Brain microvascular endothelial cell (primary cell): ENCODE results near the gene SV2A.

ENCODE experiments used
- DNase-seq: peaks from one replicate; pipeline ENCODE4 v3.0.0-alpha.2; 2020
- H3K27ac ChIP-seq: fragments of 250-450 bp; sonication (Bioruptor Pico); 2 replicates; pipeline ENCODE4 v1.5.1; 2020; ENCODE audit warnings: mild to moderate bottlenecking, moderate library complexity
- H3K27me3 ChIP-seq: fragments of 250-450 bp; sonication (Bioruptor Pico); replicated peaks from 2 replicates; pipeline ENCODE4 v1.5.1; 2020; ENCODE audit warnings: mild to moderate bottlenecking
- H3K36me3 ChIP-seq: fragments of 250-450 bp; sonication (Bioruptor Pico); replicated peaks from 2 replicates; pipeline ENCODE4 v1.5.1; 2020; ENCODE audit warnings: mild to moderate bottlenecking
- H3K4me3 ChIP-seq: 2 replicates; pipeline ENCODE4 v1.5.1; 2011; ENCODE audit warnings: low read depth, mild to moderate bottlenecking, control low read depth, low read length, moderate library complexity
- in situ Hi-C: cut with HindIII; loops from 2 replicates; pipeline ENCODE4 v1.10.0; 2017; ENCODE audit warnings: low sequenced_read_pairs, low pct_ligation_motif_present
- TF ChIP-seq, protein P1 (sequence below): IDR thresholded peaks from 2 replicates; pipeline ENCODE4 v1.5.1; 2011; ENCODE audit warnings: low read depth, mild to moderate bottlenecking, moderate library complexity, low read length, control low read depth, inconsistent platforms; ENCODE audit errors: missing control alignments

The SV2A gene

DNA sequence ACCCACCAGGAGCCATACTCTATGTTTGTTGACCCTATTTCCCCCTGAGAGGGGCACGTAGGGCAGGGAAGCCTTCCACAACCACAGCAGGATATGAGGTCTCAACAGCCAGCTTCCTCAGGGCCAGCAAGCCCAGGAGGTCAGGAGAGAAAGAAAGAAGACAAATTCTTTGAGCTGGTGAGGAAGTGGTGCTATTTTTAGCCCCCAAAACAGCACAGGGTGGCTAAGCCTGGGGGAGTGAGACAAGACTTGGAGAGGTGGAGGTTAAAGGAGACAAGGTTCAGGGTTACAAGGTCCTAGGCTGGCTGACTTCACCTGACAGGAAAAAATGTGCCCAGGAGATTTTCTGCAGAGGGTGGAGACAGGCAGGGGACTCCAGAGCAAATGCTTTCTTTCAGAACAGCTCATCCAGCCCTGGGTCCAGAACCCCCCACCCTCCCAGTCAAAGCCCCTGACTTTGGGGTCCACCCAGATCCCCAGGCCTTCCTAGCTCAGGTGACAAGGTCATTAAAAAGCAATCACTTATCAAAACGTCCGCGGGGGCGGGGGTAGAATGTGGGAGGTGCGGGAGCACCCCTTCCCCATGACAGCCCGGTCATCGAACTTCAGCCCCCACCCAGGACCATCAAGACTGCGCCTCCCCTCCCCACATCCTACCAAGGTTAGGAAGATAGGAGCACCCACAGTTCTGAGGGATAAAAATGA lies 1.3 kb downstream of the SV2A start:
- in situ Hi-C loops, result no loop called here
- no peaks in the 10 kb centered on the region for H3K36me3 ChIP-seq
- TF ChIP-seq, protein P1, sequence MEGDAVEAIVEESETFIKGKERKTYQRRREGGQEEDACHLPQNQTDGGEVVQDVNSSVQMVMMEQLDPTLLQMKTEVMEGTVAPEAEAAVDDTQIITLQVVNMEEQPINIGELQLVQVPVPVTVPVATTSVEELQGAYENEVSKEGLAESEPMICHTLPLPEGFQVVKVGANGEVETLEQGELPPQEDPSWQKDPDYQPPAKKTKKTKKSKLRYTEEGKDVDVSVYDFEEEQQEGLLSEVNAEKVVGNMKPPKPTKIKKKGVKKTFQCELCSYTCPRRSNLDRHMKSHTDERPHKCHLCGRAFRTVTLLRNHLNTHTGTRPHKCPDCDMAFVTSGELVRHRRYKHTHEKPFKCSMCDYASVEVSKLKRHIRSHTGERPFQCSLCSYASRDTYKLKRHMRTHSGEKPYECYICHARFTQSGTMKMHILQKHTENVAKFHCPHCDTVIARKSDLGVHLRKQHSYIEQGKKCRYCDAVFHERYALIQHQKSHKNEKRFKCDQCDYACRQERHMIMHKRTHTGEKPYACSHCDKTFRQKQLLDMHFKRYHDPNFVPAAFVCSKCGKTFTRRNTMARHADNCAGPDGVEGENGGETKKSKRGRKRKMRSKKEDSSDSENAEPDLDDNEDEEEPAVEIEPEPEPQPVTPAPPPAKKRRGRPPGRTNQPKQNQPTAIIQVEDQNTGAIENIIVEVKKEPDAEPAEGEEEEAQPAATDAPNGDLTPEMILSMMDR, result no peak
- no peak for DNase-seq
- peak overlapping the region; percentile 79 for H3K4me3 ChIP-seq
- H3K27ac ChIP-seq, result no peak overlapping the region
- no peaks in the 10 kb centered on the region for H3K27me3 ChIP-seq

DNA sequence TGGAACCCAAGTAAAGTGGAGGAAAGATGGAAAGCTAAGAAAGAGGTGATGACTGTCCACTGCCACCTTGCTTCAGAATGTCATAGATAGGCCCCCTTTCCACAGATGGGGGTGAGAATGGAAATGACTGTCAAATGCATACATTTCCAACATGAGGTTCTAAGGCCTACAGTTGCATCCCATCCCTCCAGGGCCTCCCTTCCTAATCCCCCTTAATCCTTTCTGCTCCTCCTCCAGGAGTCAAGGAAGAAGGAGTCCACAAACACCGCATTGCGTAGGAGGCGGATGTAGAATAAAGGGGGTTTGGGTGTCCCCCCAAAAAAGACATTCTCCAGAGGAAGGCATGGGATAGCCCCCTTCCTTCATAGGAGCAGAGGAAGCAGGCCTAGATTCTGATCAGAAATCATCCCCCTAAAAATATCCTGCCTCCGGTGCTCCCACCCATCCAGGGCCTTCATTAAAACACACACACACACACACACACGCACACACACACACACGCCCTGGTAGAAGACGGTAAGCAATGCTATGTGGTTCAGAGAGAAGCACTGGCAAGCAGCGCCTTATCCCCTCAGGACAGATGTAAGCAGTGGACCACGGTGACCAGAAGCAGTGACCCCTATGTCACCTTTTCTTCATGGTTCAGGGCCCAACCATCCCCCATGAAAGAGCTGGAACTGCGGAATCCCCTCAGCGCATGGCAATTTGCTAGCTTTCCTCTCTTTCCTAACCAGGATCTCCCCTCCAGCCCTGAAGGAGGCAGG lies 2.0 kb downstream of the SV2A start:
- in situ Hi-C loops, result no loop called here
- TF ChIP-seq, protein P1, result no peak
- no peak for DNase-seq
- no peaks in the 10 kb centered on the region for H3K27me3 ChIP-seq
- H3K4me3 ChIP-seq, result no peak overlapping the region
- H3K36me3 ChIP-seq, result no peaks in the 10 kb centered on the region
- H3K27ac ChIP-seq, result no peak overlapping the region

DNA sequence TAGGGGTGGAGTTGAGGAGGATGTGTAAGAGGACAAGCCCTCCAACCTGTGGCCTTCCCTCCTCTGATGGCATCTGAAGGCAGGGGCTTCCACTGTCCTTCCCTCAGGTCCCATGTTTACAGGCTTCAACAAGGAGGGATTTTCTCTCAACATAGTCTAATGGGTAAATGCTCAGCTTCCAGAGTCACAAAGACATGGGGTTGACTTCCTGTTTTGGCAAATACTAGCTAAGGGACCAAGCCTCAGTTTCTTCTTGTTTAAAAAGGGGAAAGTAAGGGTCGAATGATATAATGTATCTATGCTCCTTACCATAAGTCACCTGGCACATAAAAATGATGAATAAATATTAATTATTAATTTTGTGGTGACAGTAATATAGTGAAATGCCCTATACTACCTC lies 3.1 kb downstream of the SV2A start:
- TF ChIP-seq, protein P1, result no peak
- no peaks in the 10 kb centered on the region for H3K27me3 ChIP-seq
- H3K36me3 ChIP-seq, result no peaks in the 10 kb centered on the region
- H3K27ac ChIP-seq, result no peak overlapping the region
- no peak for DNase-seq
- in situ Hi-C loops, result no loop called here
- no peak overlapping the region for H3K4me3 ChIP-seq

DNA sequence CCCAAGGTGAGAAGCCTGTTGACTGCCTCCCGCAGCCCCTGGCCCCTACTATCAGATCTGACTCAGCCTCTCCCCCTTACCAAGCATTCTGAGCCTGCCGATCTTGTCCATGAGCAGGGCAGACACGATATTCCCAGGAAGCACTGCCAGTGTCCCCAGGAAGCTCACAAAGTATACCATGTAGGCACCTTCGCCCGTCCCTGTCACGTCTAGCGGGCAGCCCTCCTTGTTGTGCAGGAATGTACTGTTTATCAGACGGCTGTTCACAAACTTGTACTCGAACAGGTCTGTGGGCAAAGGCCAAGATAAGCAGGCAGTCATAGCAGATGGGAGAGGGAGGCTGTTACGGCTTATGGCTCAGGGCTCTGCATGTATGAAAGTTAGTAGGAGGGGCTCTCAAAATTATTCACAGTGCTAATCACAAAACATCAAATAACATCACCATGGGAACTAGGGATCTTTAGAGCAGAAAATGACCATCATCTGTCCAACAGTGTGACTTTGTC lies 11.0 kb downstream of the SV2A start:
- no peak overlapping the region for H3K27ac ChIP-seq
- no peak for DNase-seq
- H3K4me3 ChIP-seq, result no peak overlapping the region
- in situ Hi-C loops, result no loop called here
- TF ChIP-seq, protein P1, result no peak
- H3K36me3 ChIP-seq, result peaks cover 2% of the 10 kb centered on the region
- H3K27me3 ChIP-seq, result no peaks in the 10 kb centered on the region

DNA sequence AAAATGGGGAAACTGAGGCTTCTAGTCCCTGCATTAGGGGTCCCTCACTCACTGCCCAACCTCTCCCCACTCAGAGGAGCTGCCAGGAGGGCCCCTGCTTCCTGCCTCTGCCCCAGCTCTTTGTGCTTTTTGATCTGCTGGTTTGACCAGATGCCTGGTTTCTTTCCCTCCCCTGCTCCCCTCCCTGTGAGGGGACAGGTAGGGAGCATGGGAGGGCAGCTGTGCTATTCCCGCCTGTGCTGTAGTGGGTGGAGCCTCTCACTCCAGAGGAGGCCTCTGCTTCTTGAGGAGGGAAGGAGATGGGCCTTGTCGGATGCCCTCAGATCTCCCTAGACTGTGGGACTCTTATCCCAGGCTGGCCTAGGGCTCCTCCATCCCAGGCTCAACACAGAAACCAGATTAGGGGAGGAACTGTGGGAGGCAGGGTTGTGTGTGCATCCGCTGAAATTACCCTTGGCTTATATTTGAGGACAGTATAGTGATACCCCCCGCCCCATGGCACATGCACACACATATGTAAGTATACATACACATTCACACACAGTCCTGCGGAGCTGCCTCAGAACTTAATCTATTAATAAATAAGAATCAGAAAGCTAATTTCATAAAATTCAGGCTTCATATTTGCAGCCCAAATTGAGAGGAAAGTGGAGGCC lies 13.7 kb downstream of the SV2A start:
- H3K27me3 ChIP-seq, result no peaks in the 10 kb centered on the region
- H3K27ac ChIP-seq, result no peak overlapping the region
- H3K36me3 ChIP-seq, result peaks cover 3% of the 10 kb centered on the region
- TF ChIP-seq, protein P1, result no peak
- in situ Hi-C loops, result no loop called here
- DNase-seq, result no peak
- no peak overlapping the region for H3K4me3 ChIP-seq
